ENCODE data around the gene CRELD2. TPM values are rescaled to one million over a fixed set of nuclear protein-coding genes. Genes with fewer than 3 reads are reported as not detected.

Gene CRELD2
- total and polyA plus RNA-seq, 8 donors, result 19.4 to 83.0 (median 38.0) TPM

GRCh38 chr22:49884075-49884474 is 34.4 kb upstream of the CRELD2 start:
- WGBS, 5 donors, result 96 to 98% (median 97%) methylated on average over 20 of the region's 20 CpGs
- intact Hi-C loops (cut with DNase I; ENCODE audit: low total_unique reads), result no loop called here
- no peak overlapping the region for H3K27ac ChIP-seq
- H3K9me3 ChIP-seq, result peaks cover 0 to under 1% (median 0%) of the 10 kb centered on the region in 4 donors
- no peak for TF ChIP-seq POLR2A (IDR thresholded peaks at IDR 0.05)
- TF ChIP-seq EP300 (IDR thresholded peaks at IDR 0.05), result no peak
- no peak for TF ChIP-seq POLR2AphosphoS5 (IDR thresholded peaks at IDR 0.05)
- TF ChIP-seq, protein P1, sequence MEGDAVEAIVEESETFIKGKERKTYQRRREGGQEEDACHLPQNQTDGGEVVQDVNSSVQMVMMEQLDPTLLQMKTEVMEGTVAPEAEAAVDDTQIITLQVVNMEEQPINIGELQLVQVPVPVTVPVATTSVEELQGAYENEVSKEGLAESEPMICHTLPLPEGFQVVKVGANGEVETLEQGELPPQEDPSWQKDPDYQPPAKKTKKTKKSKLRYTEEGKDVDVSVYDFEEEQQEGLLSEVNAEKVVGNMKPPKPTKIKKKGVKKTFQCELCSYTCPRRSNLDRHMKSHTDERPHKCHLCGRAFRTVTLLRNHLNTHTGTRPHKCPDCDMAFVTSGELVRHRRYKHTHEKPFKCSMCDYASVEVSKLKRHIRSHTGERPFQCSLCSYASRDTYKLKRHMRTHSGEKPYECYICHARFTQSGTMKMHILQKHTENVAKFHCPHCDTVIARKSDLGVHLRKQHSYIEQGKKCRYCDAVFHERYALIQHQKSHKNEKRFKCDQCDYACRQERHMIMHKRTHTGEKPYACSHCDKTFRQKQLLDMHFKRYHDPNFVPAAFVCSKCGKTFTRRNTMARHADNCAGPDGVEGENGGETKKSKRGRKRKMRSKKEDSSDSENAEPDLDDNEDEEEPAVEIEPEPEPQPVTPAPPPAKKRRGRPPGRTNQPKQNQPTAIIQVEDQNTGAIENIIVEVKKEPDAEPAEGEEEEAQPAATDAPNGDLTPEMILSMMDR (IDR thresholded peaks at IDR 0.05), result no peak
- H3K4me1 ChIP-seq, result no peaks in the 10 kb centered on the region
- no peak for DNase-seq
- H3K27me3 ChIP-seq, result no peaks in the 10 kb centered on the region
- no peak overlapping the region for H3K4me3 ChIP-seq
- peaks cover 34 to 58% (median 53%) of the 10 kb centered on the region in 4 donors for H3K36me3 ChIP-seq

- Histone ChIP-seq H3K27ac (no peak overlapping the region), H3K9me3 (peaks cover 0 to 7% (median 0%) of the 10 kb centered on the region in 4 donors), H3K4me3 (no peak overlapping the region), H3K27me3 (no peaks in the 10 kb centered on the region), H3K4me1 (no peaks in the 10 kb centered on the region), H3K36me3 (peaks cover 34 to 63% (median 60%) of the 10 kb centered on the region in 4 donors)
- TF ChIP-seq POLR2A (IDR thresholded peaks at IDR 0.05), result no peak
- TF ChIP-seq EP300 (IDR thresholded peaks at IDR 0.05), result no peak
- no peak for TF ChIP-seq POLR2AphosphoS5 (IDR thresholded peaks at IDR 0.05)
- TF ChIP-seq, protein P1 (IDR thresholded peaks at IDR 0.05), result no peak
- intact Hi-C loops (cut with DNase I; ENCODE audit: low total_unique reads), result no loop called here
- 91 to 96% (median 95%) methylated on average over 29 to 31 of the region's 31 CpGs for WGBS, 5 donors
- no peak for DNase-seq
These were observed 33.8 kb upstream of the CRELD2 start for GRCh38 chr22:49884503-49885260.

DNA sequence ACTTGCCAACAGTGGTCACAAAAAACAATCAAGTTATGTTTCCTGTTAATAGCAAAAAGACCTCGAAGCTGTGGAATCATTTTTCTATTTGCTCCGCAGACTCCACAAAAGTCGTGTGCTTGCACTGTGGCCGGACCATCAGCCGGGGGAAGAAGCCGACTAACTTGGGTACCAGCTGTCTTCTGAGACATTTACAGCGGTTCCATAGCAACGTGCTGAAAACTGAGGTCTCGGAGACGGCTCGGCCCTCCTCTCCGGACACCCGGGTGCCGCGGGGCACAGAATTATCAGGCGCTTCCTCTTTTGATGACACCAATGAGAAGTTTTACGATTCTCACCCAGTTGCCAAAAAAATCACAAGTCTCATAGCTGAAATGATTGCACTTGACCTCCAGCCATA is 33.2 kb upstream of the CRELD2 start:
- intact Hi-C loops (cut with DNase I; ENCODE audit: low total_unique reads), result no loop called here
- H3K9me3 ChIP-seq, result peaks cover 0 to 7% (median 0%) of the 10 kb centered on the region in 4 donors
- H3K4me1 ChIP-seq, result no peaks in the 10 kb centered on the region
- peaks cover 34 to 64% (median 63%) of the 10 kb centered on the region in 4 donors for H3K36me3 ChIP-seq
- no peak for DNase-seq
- TF ChIP-seq EP300 (IDR thresholded peaks at IDR 0.05), result no peak
- no peak for TF ChIP-seq POLR2AphosphoS5 (IDR thresholded peaks at IDR 0.05)
- TF ChIP-seq POLR2A (IDR thresholded peaks at IDR 0.05), result no peak
- TF ChIP-seq, protein P1 (IDR thresholded peaks at IDR 0.05), result no peak
- no peaks in the 10 kb centered on the region for H3K27me3 ChIP-seq
- 96 to 98% (median 97%) methylated on average over 17 of the region's 17 CpGs for WGBS, 5 donors
- H3K27ac ChIP-seq, result no peak overlapping the region
- no peak overlapping the region for H3K4me3 ChIP-seq

- TF ChIP-seq POLR2AphosphoS5 (IDR thresholded peaks at IDR 0.05) (no peak), POLR2A (IDR thresholded peaks at IDR 0.05) (no peak), EP300 (IDR thresholded peaks at IDR 0.05) (no peak)
- TF ChIP-seq, protein P1 (IDR thresholded peaks at IDR 0.05), result no peak
- Histone ChIP-seq H3K9me3 (peaks cover 0 to 7% (median 0%) of the 10 kb centered on the region in 4 donors), H3K36me3 (peaks cover 34 to 69% (median 64%) of the 10 kb centered on the region in 4 donors), H3K27ac (no peak overlapping the region), H3K4me1 (no peaks in the 10 kb centered on the region), H3K4me3 (no peak overlapping the region), H3K27me3 (no peaks in the 10 kb centered on the region)
- no peak for DNase-seq
- intact Hi-C loops (cut with DNase I; ENCODE audit: low total_unique reads), result no loop called here
- WGBS, 5 donors, result 96 to 99% (median 98%) methylated on average over 35 of the region's 35 CpGs
These were observed 32.6 kb upstream of the CRELD2 start for GRCh38 chr22:49885881-49886280.

All from stomach (tissue), 9 donors.